Stimulated activated CD4-positive, alpha-beta T cell treated with anti-CD3 and anti-CD28 coated beads, Interleukin-15, amount 100 ng/mL, for 48 hours (primary cell): ENCODE data around the gene TMA7B.

Source experiments
- DNase-seq, 2 donors: peaks; one replicate each; pipeline ENCODE4 v3.0.0-alpha.2; 2020; ENCODE audit warnings: low read depth in 2 of 2

Gene TMA7B

GRCh38 chr22:39959640-39960447, at the start of gene TMA7B:
Gene TMA7B (plus strand): TSS chr22:39960397. CDS start chr22:39964375, 3,978 bp downstream.
- no peak for DNase-seq

GRCh38 chr22:39910876-39911613, 49.2 kb upstream of the TMA7B start:
- no peak for DNase-seq

DNA sequence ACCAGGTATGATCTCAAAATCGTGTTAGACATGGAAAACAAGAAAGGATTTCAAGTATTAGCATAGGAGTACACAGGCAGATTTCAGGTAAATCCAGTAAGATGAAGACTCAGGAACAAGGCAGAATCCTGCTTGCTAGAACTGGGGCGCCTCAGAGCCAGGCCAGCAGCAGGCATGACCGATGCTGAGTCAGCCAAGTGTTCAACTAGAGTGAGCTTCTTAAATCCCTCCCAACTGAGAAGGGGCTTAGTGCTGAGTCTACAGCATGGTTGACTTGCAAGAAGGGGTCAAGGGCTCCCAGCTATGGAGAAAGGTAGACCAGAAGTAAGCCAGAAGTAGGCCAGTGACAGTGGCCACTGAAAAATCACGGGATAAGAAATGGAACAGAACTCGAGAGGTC, 46.9 kb upstream of the TMA7B start:
- no peak for DNase-seq

- no peak for DNase-seq
Measured at GRCh38 chr22:39913886-39914285, 46.3 kb upstream of the TMA7B start.

DNA sequence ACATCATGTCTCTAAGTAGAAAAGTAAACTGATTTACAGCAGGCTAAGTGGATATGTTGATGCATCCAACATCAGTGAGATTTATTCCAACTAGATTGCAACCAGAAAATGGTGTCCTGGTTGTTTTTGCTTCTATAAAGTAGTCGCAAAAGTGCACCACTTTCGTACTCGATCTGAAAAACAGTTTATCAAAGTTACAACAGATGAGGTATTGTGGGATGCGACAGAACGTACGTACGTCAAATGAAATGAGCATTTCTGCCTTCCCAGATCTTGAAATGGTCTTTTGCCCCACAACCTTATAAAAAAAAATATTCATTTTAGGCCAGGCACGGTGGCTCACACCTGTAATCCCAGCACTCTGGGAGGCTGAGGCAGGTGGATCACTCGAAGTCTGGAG, 45.6 kb upstream of the TMA7B start:
- no peak for DNase-seq

GRCh38 chr22:39915295-39915726, 44.9 kb upstream of the TMA7B start:
- no peak for DNase-seq

- no peak for DNase-seq
Measured at GRCh38 chr22:39916496-39916895, 43.7 kb upstream of the TMA7B start.

- no peak for DNase-seq
Measured at GRCh38 chr22:39917197-39917643, 43.0 kb upstream of the TMA7B start.

GRCh38 chr22:39917776-39918495, 42.3 kb upstream of the TMA7B start:
- DNase-seq = no peak

DNA sequence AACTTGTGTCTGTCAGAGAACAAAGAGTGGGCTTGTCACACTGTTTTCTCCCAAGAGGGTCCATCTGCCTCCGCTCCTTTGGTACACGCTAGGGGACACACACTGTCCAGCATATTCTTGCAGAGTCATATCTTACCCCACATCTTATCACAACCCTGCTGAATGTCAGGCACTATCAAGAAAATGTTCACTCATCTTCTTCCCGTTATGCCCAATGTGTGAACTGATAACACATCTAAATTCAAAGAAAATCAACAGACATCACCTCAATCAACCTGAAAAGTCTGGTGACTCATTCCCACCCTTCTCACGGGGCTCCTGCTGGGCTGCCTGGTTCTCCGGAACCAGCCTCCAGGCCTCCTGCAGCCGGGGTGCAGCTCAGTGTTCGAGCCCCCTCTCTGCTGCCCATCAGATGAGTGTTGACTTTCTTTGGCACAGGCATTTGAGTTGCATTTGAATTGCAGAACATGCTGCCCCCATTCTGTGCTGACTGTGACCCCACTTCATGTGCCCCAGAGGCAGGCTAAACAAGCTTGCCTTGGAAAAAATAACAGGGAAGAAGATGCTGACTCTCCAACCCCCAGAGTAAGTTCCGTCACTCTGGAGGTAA, 40.0 kb upstream of the TMA7B start:
- peak; percentile 61 to 65 for DNase-seq

GRCh38 chr22:39923696-39924095, 36.5 kb upstream of the TMA7B start:
- no peak for DNase-seq

GRCh38 chr22:39924286-39924685, 35.9 kb upstream of the TMA7B start:
- no peak for DNase-seq

GRCh38 chr22:39925273-39925672, 34.9 kb upstream of the TMA7B start:
- no peak for DNase-seq

DNA sequence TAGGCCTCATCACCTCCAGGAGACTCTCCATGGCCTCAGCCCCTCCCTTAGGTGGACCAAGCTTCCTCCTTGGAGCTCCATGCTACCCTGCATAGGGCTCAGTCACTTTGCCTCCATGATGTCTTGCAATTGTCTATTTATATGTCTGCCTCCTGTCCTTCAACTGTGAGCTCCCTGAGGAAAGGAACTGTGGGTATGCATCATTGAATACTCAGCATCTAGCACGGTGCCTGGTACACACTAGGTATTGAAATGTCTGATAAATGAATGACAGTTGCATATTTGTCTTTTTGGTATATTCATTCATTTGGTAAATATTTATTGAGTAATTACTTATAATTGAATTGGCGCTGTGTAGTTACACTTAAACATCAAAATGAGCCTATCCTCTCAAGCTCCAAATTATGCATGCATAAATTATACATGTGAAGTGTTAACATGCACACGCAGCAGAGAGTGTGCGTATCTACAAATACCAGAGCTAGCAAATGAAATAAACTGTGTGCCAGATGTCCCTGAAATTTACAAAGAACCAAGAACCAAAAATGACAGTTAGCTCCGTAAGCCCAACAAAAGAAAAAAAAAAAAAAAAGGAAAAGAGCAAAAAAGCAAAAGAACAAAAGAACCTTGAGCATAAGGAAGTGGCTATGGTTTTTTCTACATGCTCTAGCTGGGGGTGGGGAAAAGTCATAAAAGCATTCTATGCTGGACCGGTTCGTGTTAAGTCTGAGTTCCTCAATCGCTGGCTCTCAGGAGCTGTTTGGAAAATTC, 34.1 kb upstream of the TMA7B start:
- DNase-seq = no peak

DNA sequence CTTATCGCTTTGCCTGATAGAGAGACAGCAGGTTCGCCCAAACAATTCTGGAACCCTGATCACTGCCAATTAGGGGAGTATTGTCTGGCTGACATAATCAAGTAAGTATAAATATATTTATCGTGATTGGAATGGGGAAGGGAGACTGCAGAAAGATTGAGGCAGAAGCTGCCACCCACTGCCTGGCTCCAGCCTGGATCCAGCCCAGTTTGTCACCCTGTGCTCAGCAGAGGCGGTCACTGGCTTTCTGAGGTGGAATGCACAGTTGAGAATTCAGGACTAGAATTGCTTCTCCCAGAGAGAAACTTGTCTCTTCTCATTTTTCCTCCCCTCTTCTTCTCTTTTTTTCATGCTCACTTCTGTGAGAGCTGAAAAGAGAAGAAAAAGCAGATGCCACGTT, 33.4 kb upstream of the TMA7B start:
- DNase-seq = no peak

- peak in 1 of 2 donors; percentile 38 for DNase-seq
Measured at GRCh38 chr22:39927544-39927943, 32.7 kb upstream of the TMA7B start.

DNA sequence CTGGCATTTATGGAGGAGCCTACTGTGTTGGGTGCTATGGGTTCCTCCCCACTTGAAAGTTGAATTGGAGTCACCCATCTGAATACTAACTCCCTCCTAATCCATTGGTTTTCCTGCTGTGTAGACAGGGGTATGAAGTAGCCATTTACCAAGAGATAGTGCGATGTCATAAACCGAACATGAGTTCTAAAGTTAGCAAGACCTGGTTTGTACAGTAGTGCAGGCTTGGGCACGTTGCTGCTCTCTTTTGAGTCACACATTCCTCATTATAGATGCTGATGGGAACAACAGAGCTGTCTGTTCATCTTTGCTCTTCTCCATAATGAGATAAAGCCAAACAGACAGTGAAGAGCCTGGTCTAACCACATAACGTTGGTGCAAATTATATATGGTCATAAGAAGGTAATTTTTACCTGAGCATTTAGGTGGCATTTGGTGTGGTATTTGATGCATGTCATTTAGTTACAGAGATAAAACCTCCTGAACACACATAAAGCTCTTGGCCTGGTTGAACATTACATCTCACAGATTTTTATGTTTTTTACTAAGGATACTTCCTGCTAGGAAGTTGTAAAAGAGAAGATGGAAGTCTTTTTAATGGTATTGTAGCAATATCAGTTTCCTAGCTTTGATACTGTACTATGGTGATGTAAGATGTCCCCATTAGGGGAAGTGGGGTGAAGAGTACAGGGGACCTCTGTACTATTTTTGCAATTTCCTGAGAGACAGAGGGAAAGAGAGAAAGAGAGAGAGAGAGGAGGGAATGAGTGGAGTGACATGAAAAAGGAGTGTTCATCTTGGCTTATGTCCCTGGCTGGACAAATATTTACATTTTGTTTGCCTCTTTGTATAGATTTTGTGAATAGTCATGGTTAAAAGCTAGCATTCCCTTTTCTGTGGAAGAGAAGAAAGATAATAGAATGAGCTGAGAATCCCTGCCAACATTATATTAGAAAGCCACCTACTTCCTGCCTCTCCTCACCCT, 31.4 kb upstream of the TMA7B start:
- DNase-seq = no peak

DNA sequence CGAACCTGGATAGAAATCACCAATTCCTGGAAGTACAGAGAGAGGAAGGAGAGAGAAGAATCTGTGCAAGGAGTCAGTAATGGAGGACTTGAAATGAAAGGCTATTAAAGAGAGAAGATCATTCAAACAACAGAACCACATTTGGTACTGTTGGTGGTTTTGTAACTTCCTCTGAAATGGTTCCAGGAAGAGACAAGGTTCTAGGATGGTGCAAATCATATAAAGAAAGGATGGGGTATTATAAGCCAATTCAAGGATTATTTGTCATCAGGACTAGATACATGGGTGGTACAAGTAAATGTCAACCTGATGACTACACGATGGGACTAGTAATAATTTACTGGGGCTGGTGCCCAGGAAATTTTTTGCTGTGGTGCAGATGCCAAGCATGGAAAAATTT, 28.9 kb upstream of the TMA7B start:
- DNase-seq = no peak

DNA sequence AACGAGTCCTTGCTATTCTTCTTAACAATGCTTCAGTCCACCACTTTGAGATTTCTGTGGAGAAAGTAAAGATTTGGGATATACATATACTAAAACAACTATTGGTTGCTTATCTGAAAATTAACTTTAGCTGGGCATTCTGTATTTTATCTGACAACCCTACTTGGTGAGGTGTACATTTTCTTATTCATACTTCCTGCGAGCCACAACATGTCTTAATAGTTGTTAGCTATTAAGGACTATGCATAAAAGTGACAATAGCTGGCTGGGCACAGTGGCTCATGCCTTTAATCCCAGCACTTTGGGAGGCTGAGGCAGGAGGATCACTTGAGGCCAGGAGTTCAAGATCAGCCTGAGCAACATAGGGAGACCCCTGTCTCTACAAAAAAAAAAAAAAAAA, 28.0 kb upstream of the TMA7B start:
- no peak for DNase-seq
